Measurements from ENCODE around the gene GDAP1L1.

The GDAP1L1 gene

DNA sequence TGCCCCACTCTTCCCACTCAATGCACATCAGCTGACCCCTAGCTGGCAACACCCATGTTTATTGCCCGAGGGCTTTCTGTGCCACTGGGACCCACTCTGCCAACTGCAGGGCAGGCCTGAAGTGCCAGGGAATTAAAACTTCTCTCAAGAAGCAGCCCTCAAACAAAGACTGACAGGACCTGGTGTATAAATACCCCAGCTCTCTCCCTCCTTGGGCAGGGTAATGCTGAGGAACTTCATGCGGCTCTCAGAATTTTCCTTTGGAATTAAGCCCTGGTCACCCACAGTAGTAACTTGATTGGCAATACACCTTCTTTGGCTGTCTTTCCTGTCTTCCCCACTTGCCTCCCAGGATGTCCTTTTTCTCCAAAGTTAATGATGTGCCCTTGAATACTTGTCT lies 5.3 kb upstream of the GDAP1L1 start:
- TF ChIP-seq, protein P1, sequence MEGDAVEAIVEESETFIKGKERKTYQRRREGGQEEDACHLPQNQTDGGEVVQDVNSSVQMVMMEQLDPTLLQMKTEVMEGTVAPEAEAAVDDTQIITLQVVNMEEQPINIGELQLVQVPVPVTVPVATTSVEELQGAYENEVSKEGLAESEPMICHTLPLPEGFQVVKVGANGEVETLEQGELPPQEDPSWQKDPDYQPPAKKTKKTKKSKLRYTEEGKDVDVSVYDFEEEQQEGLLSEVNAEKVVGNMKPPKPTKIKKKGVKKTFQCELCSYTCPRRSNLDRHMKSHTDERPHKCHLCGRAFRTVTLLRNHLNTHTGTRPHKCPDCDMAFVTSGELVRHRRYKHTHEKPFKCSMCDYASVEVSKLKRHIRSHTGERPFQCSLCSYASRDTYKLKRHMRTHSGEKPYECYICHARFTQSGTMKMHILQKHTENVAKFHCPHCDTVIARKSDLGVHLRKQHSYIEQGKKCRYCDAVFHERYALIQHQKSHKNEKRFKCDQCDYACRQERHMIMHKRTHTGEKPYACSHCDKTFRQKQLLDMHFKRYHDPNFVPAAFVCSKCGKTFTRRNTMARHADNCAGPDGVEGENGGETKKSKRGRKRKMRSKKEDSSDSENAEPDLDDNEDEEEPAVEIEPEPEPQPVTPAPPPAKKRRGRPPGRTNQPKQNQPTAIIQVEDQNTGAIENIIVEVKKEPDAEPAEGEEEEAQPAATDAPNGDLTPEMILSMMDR (IDR thresholded peaks at IDR 0.05): no peak
- TF ChIP-seq ZFX (IDR thresholded peaks at IDR 0.05; ENCODE audit: borderline replicate concordance): no peak
- H3K27ac ChIP-seq: no peak overlapping the region

DNA sequence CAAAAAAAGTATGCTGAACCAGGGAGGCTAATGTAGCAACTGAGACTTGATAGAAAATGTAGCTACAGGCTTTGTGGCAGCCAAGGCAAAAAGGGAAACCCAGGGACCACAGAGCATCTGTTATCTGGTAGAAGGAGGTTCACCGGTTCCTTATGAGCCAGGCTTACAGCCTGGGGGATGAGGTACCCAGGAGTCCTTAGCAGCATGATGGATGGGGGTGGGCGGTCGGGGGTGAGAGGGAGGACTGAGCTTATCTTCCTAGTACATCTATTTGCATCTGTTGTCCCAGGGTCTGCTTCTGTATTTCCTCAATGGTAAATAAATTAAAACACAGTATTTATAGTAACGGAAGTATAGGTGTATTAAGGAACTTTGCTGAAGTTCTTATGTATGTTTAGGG lies 1.1 kb upstream of the GDAP1L1 start:
- H3K27ac ChIP-seq: no peak overlapping the region
- TF ChIP-seq, protein P1 (IDR thresholded peaks at IDR 0.05): no peak
- TF ChIP-seq ZFX (IDR thresholded peaks at IDR 0.05; ENCODE audit: borderline replicate concordance): no peak

DNA sequence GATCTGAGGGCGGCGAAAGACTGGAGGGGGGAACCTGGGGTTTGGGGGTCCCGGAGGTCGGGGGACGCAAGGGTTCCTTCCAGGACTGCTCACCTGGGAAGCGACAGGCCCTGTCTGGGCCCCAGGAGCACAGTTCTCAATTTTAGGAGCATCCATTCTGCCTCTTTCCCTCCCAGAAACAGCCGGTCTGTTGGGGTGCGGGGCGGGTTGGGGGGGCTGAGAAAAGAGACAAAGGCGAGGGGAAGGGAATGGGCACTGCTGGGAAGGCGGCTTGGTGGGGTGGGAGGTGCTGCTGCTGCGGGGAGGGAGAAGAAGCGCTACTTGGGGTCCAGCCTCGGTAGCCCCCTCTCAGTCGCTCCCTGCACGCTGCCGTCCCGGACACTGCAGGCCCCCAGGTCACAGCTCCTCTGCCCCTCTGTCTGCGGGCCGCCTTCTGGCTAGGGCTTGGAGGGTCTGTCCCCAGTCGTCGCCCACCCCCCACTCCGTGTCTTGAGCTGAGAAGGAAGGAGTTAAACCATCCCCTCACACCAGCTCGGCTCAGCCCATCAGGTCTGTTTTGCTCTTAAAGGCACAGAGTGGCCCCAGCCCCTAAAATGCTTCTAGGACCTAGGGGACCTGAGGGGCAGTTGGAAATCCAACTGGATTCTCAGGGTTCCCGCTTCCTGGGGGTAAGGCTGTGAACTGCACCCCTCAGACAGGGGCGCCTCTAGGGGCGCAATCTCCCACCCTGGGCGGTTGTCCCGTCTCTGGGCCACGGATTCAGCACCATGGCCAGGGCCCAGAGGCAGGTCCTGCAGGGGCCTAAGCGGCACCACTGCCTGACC lies 690 bp downstream of the GDAP1L1 start:
- H3K27ac ChIP-seq: no peak overlapping the region
- TF ChIP-seq, protein P1 (IDR thresholded peaks at IDR 0.05): no peak
- TF ChIP-seq ZFX (IDR thresholded peaks at IDR 0.05; ENCODE audit: borderline replicate concordance): no peak

DNA sequence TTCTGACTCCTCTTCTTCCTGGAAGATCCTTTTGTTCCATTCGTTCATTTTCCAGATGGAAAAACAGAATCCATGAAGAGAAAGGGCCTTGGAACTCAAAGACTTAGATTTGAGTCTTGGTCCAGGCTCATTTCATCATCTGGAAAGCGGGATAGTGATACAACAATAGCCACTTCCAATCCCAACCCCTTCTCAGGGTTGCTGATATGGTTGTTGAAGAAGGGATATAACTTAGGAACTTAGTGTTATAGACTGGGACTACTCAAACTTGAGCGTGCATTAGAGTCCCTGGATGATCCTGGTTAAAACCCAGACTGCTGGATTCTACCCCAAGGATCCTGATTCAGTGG lies 1.3 kb downstream of the GDAP1L1 start:
- H3K27ac ChIP-seq: no peak overlapping the region
- TF ChIP-seq, protein P1 (IDR thresholded peaks at IDR 0.05): no peak
- no peak for TF ChIP-seq ZFX (IDR thresholded peaks at IDR 0.05; ENCODE audit: borderline replicate concordance)

DNA sequence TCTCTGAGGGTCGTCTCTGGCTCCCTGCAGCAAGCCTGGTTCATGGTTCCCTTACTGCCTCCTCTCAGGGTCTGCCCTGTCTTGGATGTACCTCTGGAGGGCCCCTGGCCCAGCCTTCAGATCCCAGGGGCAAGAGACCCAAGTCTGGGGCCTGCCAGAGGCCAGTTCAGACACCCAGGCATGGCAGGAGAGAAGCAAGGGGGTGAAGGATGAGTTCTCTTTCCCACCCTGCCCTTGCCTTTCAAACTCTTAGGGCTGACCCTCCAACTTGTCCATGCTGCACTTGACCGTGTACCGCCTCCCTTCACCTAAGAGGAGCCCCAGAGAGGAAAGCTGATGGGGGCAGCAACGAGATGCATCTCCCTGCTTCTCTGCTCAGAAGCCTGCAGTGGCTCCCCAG lies 4.2 kb downstream of the GDAP1L1 start:
- no peak overlapping the region for H3K27ac ChIP-seq
- TF ChIP-seq ZFX (IDR thresholded peaks at IDR 0.05; ENCODE audit: borderline replicate concordance): no peak
- TF ChIP-seq, protein P1 (IDR thresholded peaks at IDR 0.05): no peak

DNA sequence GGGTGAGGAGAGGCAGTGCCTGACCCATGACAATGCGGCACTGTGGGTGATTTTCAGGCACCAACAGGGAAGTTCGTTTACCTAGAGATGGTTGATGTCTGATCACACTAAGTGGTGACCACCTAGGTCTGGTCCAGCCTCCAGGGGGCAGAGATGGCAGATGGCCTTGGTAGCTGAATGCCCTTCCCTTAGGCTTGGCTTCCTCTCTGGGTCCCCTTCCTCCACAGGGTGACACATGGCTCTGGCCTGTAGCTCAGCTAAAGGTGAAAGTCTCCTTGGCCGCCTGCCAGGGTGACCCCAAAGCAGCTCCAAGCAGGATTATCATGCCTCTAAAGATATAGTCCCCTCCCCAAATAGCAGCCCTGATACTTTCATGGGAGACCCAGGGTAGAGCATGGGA lies 6.4 kb downstream of the GDAP1L1 start:
- TF ChIP-seq, protein P1 (IDR thresholded peaks at IDR 0.05): 0 out of 2 replicates have a peak, but pooled peaks have one; percentile 13
- TF ChIP-seq ZFX (IDR thresholded peaks at IDR 0.05; ENCODE audit: borderline replicate concordance): no peak
- H3K27ac ChIP-seq: no peak overlapping the region

DNA sequence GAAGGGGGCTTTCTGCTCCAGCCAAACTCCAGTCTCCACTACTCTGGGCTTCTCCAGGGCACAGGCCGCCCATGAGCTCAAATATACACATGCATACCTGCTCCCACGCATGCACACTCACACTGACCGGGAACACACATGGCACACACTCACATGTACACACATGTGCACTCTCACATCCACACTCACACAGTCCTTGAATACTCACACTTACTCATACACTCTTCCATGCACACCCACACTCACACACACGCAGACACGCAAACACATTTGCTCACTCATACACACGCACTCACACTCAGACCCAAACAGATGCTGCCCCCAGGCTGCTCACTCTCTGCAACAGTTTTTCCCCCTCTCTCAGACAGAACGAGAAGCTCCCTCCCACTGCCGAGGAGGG lies 7.0 kb downstream of the GDAP1L1 start:
- TF ChIP-seq, protein P1 (IDR thresholded peaks at IDR 0.05): no peak
- no peak for TF ChIP-seq ZFX (IDR thresholded peaks at IDR 0.05; ENCODE audit: borderline replicate concordance)
- no peak overlapping the region for H3K27ac ChIP-seq

Data from 22Rv1 (cell line).